GM12878 (cell line): ENCODE measurements around the gene CALN1. TPM values are rescaled to one million over a fixed set of nuclear protein-coding genes. Genes with fewer than 3 reads are reported as not detected.

Experiments
- ATAC-seq: fragments of 200-7000 bp; cut with Tn5 transposase; 3 replicates; pipeline ENCODE4 v1.9.1; 2020; ENCODE audit warnings: mild to moderate bottlenecking, moderate library complexity
- BruUV-seq: library from RNA; stranded (reverse); fragments of 400-500 nt; replicated peaks from 2 replicates; lab custom pipeline; 2021; lab: Mats Ljungman, UMichigan
- CTCF ChIA-PET: fragments of 300-600 bp; sonication (Branson Sonifier 250); formaldehyde crosslinking; extraction: SDS; loops from one replicate; lab custom pipeline; 2021; ENCODE audit warnings: inconsistent platforms; lab: Yijun Ruan, JAX
- POLR2A ChIA-PET: fragments of 350-600 bp; formaldehyde crosslinking; extraction: SDS; loops from one replicate; lab custom pipeline; 2021; ENCODE audit warnings: inconsistent platforms; lab: Charles Lee
- RAD21 ChIA-PET: fragments of 300-600 bp; sonication (Branson Sonifier 250); formaldehyde crosslinking; loops from one replicate; lab custom pipeline; 2023; ENCODE audit warnings: antibody characterized with exemption; ENCODE audit not compliant: unreplicated experiment; lab: Charles Lee
- SMC1A ChIA-PET: fragments of 300-600 bp; sonication (Branson Sonifier 250); formaldehyde crosslinking; loops from one replicate; lab custom pipeline; 2023; ENCODE audit not compliant: unreplicated experiment, uncharacterized antibody; lab: Charles Lee
- DNase-seq: peaks from one replicate; pipeline ENCODE4 v3.0.0-alpha.2; 2011; ENCODE audit warnings: low read depth, low spot score
- FAIRE-seq: peaks from 3 replicates; lab custom pipeline; 2011; peaks lifted over from hg19 to GRCh38; lab: Jason Lieb, UNC
- H2AFZ ChIP-seq: 2 replicates; pipeline ENCODE4 v1.6.0; 2011; ENCODE audit warnings: low read depth, low read length, control low read depth; ENCODE audit not compliant: control insufficient read depth
- H3K27ac ChIP-seq: 2 replicates; pipeline ENCODE4 v1.5.1; 2011; ENCODE audit warnings: control low read depth; ENCODE audit not compliant: control insufficient read depth, insufficient read depth
- H3K27me3 ChIP-seq, 2 experiments: replicated peaks in 1 of 2; 2 replicates each; pipeline versions ENCODE4 v1.6.0 to v1.6.1; 2011; ENCODE audit warnings: low read length in 1 of 2; ENCODE audit not compliant: control insufficient read depth in 2 of 2, insufficient read depth in 2 of 2
- H3K36me3 ChIP-seq, 2 experiments: 2 replicates each; pipeline ENCODE4 v1.5.1; 2011; ENCODE audit warnings: low read length in 1 of 2; ENCODE audit not compliant: control insufficient read depth in 2 of 2, insufficient read depth in 2 of 2
- H3K4me1 ChIP-seq: 2 replicates; pipeline ENCODE4 v1.6.1; 2011; ENCODE audit warnings: mild to moderate bottlenecking, low read length, moderate library complexity, mixed read lengths; ENCODE audit not compliant: control insufficient read depth, insufficient read depth
- H3K4me2 ChIP-seq: 2 replicates; pipeline ENCODE4 v1.6.0; 2011; ENCODE audit warnings: control low read depth; ENCODE audit not compliant: control insufficient read depth, insufficient read depth
- H3K4me3 ChIP-seq: fragments of 200-600 bp; sonication (generic); 2 replicates; pipeline ENCODE4 v1.5.1; 2016
- H3K79me2 ChIP-seq: 2 replicates; pipeline ENCODE4 v1.6.0; 2011; ENCODE audit warnings: low read length; ENCODE audit not compliant: control insufficient read depth, insufficient read depth
- H3K9ac ChIP-seq: 2 replicates; pipeline ENCODE4 v1.8.0; 2011; ENCODE audit warnings: low read length, control low read depth, mixed read lengths; ENCODE audit not compliant: control insufficient read depth, insufficient read depth
- H3K9me3 ChIP-seq: replicated peaks from 3 replicates; pipeline ENCODE4 v1.5.1; 2011; ENCODE audit warnings: mild to moderate bottlenecking, low read length; ENCODE audit not compliant: control insufficient read depth, insufficient read depth
- H4K20me1 ChIP-seq: 2 replicates; pipeline ENCODE4 v1.6.0; 2011; ENCODE audit not compliant: control insufficient read depth, insufficient read depth
- BCLAF1 ChIP-seq: fragments of 450-650 bp; IDR thresholded peaks from 2 replicates; pipeline ENCODE4 v1.6.1; 2017; ENCODE audit warnings: antibody characterized with exemption, mild to moderate bottlenecking, moderate library complexity
- EED ChIP-seq: sonication (generic); IDR thresholded peaks from 2 replicates; pipeline ENCODE4 v1.6.1; 2016; ENCODE audit warnings: antibody characterized with exemption, low read depth
- LARP7 ChIP-seq: fragments of 450-650 bp; IDR thresholded peaks from 2 replicates; pipeline ENCODE4 v1.6.1; 2017; ENCODE audit warnings: mild to moderate bottlenecking
- SIX5 ChIP-seq: IDR thresholded peaks from 2 replicates; pipeline ENCODE4 v1.6.1; 2011; ENCODE audit warnings: mild to moderate bottlenecking, low read depth, low read length, moderate library complexity; ENCODE audit not compliant: severe bottlenecking
- ZNF622 ChIP-seq: fragments of 450-650 bp; IDR thresholded peaks from 2 replicates; pipeline ENCODE4 v1.6.1; 2017; ENCODE audit warnings: mild to moderate bottlenecking, inconsistent platforms
- WGBS: methylation state at CpG from one replicate; pipeline ENCODE4 v1.1.6; 2016; ENCODE audit warnings: low lambda C conversion rate; ENCODE audit not compliant: insufficient replicate concordance, insufficient coverage; ENCODE audit errors: missing lambda C conversion rate; 5-methylcytosine and 5-hydroxymethylcytosine counted together
- in situ Hi-C: fragments of 300-500 bp; cut with MboI; formaldehyde crosslinking; loops from 9 replicates; pipeline ENCODE4 v1.14.3; 2018; ENCODE audit warnings: mixed read lengths
- intact Hi-C: fragments of 100-400 bp; cut with micrococcal nuclease; formaldehyde crosslinking; loops from one replicate; pipeline ENCODE4 v1.14.2; 2022; ENCODE audit not compliant: unreplicated experiment
- polyA plus RNA-seq, 11 experiments: library from polyadenylated mRNA; depleted of rRNA in 4 of 11; unstranded in 6 of 11; stranded (reverse) in 5 of 11; fragments of >200 nt; fragmentation: Nextera tagmentation in 4 of 11; fragmentation: Illumina TruSeq in 1 of 11; extraction: Ambion mirVana in 4 of 11; extraction: Trizol in 1 of 11; gene quantifications; 1 replicate in 1 of 11; 2 replicates in 10 of 11; pipeline versions ENCODE4 v1.2.1 to v1.2.3, GENCODE V29; 2011 to 2016; ENCODE audit warnings: inconsistent platforms in 2 of 11, missing spikeins in 2 of 11, low read depth in 1 of 11
- total RNA-seq, 4 experiments: library from RNA; depleted of rRNA in 3 of 4; stranded (reverse); fragments of >200 nt in 3 of 4; fragmentation: Illumina TruSeq in 1 of 4; extraction: Trizol in 1 of 4; gene quantifications; 2 replicates each; pipeline versions ENCODE4 v1.2.1 to v1.2.3, GENCODE V29; 2013 to 2021
- TF ChIP-seq, protein P1 (sequence below): fragments of 450-650 bp; IDR thresholded peaks from 2 replicates; pipeline ENCODE4 v1.6.1; 2016; ENCODE audit warnings: mild to moderate bottlenecking, moderate library complexity, borderline replicate concordance
- TF ChIP-seq, protein P2 (sequence below): IDR thresholded peaks from 2 replicates; pipeline ENCODE4 v1.6.1; 2011; ENCODE audit warnings: mild to moderate bottlenecking, low read depth, low read length, moderate library complexity; ENCODE audit not compliant: insufficient replicate concordance
- TF ChIP-seq, protein P3 (sequence below): fragments of 450-650 bp; conservative IDR thresholded peaks from 2 replicates; pipeline ENCODE4 v1.6.1; 2017; ENCODE audit warnings: mild to moderate bottlenecking, moderate library complexity

Gene CALN1
- total and polyA plus RNA-seq, 10 of the 15 experiments (the other 5 are each of a cell fraction or from before 2014, with no cell fraction given): 0.48 to 15.3 (median 1.6) TPM

DNA sequence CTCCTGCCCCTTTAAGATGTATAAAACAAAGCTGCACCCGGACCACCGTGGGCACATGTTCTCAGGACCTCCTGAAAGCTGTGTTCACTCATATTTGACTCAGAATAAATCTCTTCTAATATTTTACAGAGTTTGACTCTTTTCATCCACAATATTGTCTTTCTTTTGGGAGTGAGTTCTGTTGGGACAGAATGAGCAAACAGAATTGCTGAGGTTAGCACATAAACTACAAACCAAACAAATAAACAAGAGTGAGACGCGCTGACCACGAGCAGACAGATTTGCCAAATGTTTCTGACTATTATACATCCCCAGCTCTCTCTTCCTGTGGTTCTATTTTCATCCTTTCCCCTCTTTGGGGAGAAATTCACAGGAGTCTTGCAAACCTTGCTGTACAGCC lies 526.7 kb downstream of the CALN1 start:
- in situ Hi-C loops (no loop called here), intact Hi-C loops (no loop called here)
- H3K27ac ChIP-seq: no peak overlapping the region
- H2AFZ ChIP-seq: no peak overlapping the region
- ChIA-PET POLR2A (no interaction called here), RAD21 (no interaction called here), CTCF (no interaction called here), SMC1A (no interaction called here)
- DNase-seq (no peak), ATAC-seq (no peak), FAIRE-seq (no peak)
- no peaks in the 10 kb centered on the region; the same call in 2 of the 3 replicates for H3K9me3 ChIP-seq
- no peaks in the 10 kb centered on the region for H3K79me2 ChIP-seq
- TF ChIP-seq, protein P1, sequence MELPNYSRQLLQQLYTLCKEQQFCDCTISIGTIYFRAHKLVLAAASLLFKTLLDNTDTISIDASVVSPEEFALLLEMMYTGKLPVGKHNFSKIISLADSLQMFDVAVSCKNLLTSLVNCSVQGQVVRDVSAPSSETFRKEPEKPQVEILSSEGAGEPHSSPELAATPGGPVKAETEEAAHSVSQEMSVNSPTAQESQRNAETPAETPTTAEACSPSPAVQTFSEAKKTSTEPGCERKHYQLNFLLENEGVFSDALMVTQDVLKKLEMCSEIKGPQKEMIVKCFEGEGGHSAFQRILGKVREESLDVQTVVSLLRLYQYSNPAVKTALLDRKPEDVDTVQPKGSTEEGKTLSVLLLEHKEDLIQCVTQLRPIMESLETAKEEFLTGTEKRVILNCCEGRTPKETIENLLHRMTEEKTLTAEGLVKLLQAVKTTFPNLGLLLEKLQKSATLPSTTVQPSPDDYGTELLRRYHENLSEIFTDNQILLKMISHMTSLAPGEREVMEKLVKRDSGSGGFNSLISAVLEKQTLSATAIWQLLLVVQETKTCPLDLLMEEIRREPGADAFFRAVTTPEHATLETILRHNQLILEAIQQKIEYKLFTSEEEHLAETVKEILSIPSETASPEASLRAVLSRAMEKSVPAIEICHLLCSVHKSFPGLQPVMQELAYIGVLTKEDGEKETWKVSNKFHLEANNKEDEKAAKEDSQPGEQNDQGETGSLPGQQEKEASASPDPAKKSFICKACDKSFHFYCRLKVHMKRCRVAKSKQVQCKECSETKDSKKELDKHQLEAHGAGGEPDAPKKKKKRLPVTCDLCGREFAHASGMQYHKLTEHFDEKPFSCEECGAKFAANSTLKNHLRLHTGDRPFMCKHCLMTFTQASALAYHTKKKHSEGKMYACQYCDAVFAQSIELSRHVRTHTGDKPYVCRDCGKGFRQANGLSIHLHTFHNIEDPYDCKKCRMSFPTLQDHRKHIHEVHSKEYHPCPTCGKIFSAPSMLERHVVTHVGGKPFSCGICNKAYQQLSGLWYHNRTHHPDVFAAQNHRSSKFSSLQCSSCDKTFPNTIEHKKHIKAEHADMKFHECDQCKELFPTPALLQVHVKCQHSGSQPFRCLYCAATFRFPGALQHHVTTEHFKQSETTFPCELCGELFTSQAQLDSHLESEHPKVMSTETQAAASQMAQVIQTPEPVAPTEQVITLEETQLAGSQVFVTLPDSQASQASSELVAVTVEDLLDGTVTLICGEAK: no peak
- TF ChIP-seq LARP7: no peak
- TF ChIP-seq EED: no peak
- TF ChIP-seq, protein P2, sequence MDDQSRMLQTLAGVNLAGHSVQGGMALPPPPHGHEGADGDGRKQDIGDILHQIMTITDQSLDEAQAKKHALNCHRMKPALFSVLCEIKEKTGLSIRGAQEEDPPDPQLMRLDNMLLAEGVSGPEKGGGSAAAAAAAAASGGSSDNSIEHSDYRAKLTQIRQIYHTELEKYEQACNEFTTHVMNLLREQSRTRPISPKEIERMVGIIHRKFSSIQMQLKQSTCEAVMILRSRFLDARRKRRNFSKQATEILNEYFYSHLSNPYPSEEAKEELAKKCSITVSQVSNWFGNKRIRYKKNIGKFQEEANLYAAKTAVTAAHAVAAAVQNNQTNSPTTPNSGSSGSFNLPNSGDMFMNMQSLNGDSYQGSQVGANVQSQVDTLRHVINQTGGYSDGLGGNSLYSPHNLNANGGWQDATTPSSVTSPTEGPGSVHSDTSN: no peak
- TF ChIP-seq, protein P3, sequence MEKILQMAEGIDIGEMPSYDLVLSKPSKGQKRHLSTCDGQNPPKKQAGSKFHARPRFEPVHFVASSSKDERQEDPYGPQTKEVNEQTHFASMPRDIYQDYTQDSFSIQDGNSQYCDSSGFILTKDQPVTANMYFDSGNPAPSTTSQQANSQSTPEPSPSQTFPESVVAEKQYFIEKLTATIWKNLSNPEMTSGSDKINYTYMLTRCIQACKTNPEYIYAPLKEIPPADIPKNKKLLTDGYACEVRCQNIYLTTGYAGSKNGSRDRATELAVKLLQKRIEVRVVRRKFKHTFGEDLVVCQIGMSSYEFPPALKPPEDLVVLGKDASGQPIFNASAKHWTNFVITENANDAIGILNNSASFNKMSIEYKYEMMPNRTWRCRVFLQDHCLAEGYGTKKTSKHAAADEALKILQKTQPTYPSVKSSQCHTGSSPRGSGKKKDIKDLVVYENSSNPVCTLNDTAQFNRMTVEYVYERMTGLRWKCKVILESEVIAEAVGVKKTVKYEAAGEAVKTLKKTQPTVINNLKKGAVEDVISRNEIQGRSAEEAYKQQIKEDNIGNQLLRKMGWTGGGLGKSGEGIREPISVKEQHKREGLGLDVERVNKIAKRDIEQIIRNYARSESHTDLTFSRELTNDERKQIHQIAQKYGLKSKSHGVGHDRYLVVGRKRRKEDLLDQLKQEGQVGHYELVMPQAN: no peak
- TF ChIP-seq ZNF622: no peak
- no peak for TF ChIP-seq BCLAF1
- TF ChIP-seq SIX5: no peak
- H3K9ac ChIP-seq: no peak overlapping the region
- no peaks in the 10 kb centered on the region for H3K27me3 ChIP-seq
- H4K20me1 ChIP-seq: no peaks in the 10 kb centered on the region
- H3K36me3 ChIP-seq: no peaks in the 10 kb centered on the region
- 35% methylated on average over 5 of the region's 5 CpGs for WGBS
- BruUV-seq: no TSS peak
- H3K4me2 ChIP-seq: no peak overlapping the region
- H3K4me3 ChIP-seq: no peak overlapping the region
- no peaks in the 10 kb centered on the region for H3K4me1 ChIP-seq
